Measurements from ENCODE around the gene COLGALT1. TPM values are rescaled to one million over a fixed set of nuclear protein-coding genes. Genes with fewer than 3 reads are reported as not detected.
A peak's percentile ranks its signal among the peaks of the same experiment; 100 is the strongest.

COLGALT1 gene
- total and polyA plus RNA-seq, 9 donors: 42.1 to 97.0 (median 75.8) TPM

GRCh38 chr19:17616686-17616960, 61.2 kb downstream of the COLGALT1 start:
- Histone ChIP-seq H3K4me1 (ENCODE audit: control insufficient read depth, insufficient read depth, low read length) (peaks cover 7% of the 10 kb centered on the region), H3K9me3 (replicated peaks; ENCODE audit: control insufficient read depth, low read depth, low read length) (no peaks in the 10 kb centered on the region), H3K36me3 (ENCODE audit: control insufficient read depth, insufficient read depth, low read length) (no peaks in the 10 kb centered on the region), H3K27ac (ENCODE audit: low read length) (no peak overlapping the region), H3K27me3 (ENCODE audit: control insufficient read depth, insufficient read depth, low read length) (peaks cover 13% of the 10 kb centered on the region), H3K4me3 (ENCODE audit: low read length) (peak overlapping the region; percentile 10)
- DNase-seq: no peak
- WGBS (ENCODE audit: insufficient coverage): 11% methylated on average over 7 of the region's 11 CpGs

- no peaks in the 10 kb centered on the region for H3K36me3 ChIP-seq (ENCODE audit: control insufficient read depth, insufficient read depth, low read length)
- H3K4me3 ChIP-seq (ENCODE audit: low read length): no peak overlapping the region
- peaks cover 7% of the 10 kb centered on the region for H3K4me1 ChIP-seq (ENCODE audit: control insufficient read depth, insufficient read depth, low read length)
- H3K27ac ChIP-seq (ENCODE audit: low read length): no peak overlapping the region
- H3K9me3 ChIP-seq (replicated peaks; ENCODE audit: control insufficient read depth, low read depth, low read length): peaks cover 5% of the 10 kb centered on the region
- H3K27me3 ChIP-seq (ENCODE audit: control insufficient read depth, insufficient read depth, low read length): peaks cover 13% of the 10 kb centered on the region
- 65% methylated on average over 23 of the region's 28 CpGs for WGBS (ENCODE audit: insufficient coverage)
- no peak for DNase-seq
These were observed 61.7 kb downstream of the COLGALT1 start for GRCh38 chr19:17616961-17617806.

GRCh38 chr19:17617807-17618192, 62.4 kb downstream of the COLGALT1 start:
- Histone ChIP-seq H3K9me3 (replicated peaks; ENCODE audit: control insufficient read depth, low read depth, low read length) (peaks cover 12% of the 10 kb centered on the region), H3K27me3 (ENCODE audit: control insufficient read depth, insufficient read depth, low read length) (peaks cover 13% of the 10 kb centered on the region), H3K27ac (ENCODE audit: low read length) (no peak overlapping the region), H3K4me1 (ENCODE audit: control insufficient read depth, insufficient read depth, low read length) (peaks cover 7% of the 10 kb centered on the region), H3K36me3 (ENCODE audit: control insufficient read depth, insufficient read depth, low read length) (no peaks in the 10 kb centered on the region), H3K4me3 (ENCODE audit: low read length) (no peak overlapping the region)
- 84% methylated on average over 4 of the region's 7 CpGs for WGBS (ENCODE audit: insufficient coverage)
- DNase-seq: no peak

- H3K27me3 ChIP-seq (ENCODE audit: control insufficient read depth, insufficient read depth, low read length): peaks cover 13% of the 10 kb centered on the region
- H3K4me3 ChIP-seq (ENCODE audit: low read length): no peak overlapping the region
- peaks cover 12% of the 10 kb centered on the region for H3K9me3 ChIP-seq (replicated peaks; ENCODE audit: control insufficient read depth, low read depth, low read length)
- peaks cover 7% of the 10 kb centered on the region for H3K4me1 ChIP-seq (ENCODE audit: control insufficient read depth, insufficient read depth, low read length)
- DNase-seq: no peak
- H3K36me3 ChIP-seq (ENCODE audit: control insufficient read depth, insufficient read depth, low read length): no peaks in the 10 kb centered on the region
- H3K27ac ChIP-seq (ENCODE audit: low read length): no peak overlapping the region
- 90% methylated on average over 2 of the region's 7 CpGs for WGBS (ENCODE audit: insufficient coverage)
These were observed 62.9 kb downstream of the COLGALT1 start for GRCh38 chr19:17618281-17618903.

GRCh38 chr19:17618936-17619335, 63.5 kb downstream of the COLGALT1 start:
- Histone ChIP-seq H3K9me3 (replicated peaks; ENCODE audit: control insufficient read depth, low read depth, low read length) (peaks cover 12% of the 10 kb centered on the region), H3K36me3 (ENCODE audit: control insufficient read depth, insufficient read depth, low read length) (no peaks in the 10 kb centered on the region), H3K4me1 (ENCODE audit: control insufficient read depth, insufficient read depth, low read length) (peaks cover 7% of the 10 kb centered on the region), H3K27ac (ENCODE audit: low read length) (no peak overlapping the region), H3K27me3 (ENCODE audit: control insufficient read depth, insufficient read depth, low read length) (peaks cover 13% of the 10 kb centered on the region), H3K4me3 (ENCODE audit: low read length) (no peak overlapping the region)
- no CpG with 5 or more reads among the region's 2 CpGs for WGBS (ENCODE audit: insufficient coverage)
- no peak for DNase-seq

- no peak for DNase-seq
- WGBS (ENCODE audit: insufficient coverage): no CpG with 5 or more reads among the region's 1 CpG
- Histone ChIP-seq H3K27me3 (ENCODE audit: control insufficient read depth, insufficient read depth, low read length) (peaks cover 13% of the 10 kb centered on the region), H3K36me3 (ENCODE audit: control insufficient read depth, insufficient read depth, low read length) (no peaks in the 10 kb centered on the region), H3K4me1 (ENCODE audit: control insufficient read depth, insufficient read depth, low read length) (peaks cover 7% of the 10 kb centered on the region), H3K4me3 (ENCODE audit: low read length) (no peak overlapping the region), H3K9me3 (replicated peaks; ENCODE audit: control insufficient read depth, low read depth, low read length) (peaks cover 12% of the 10 kb centered on the region), H3K27ac (ENCODE audit: low read length) (no peak overlapping the region)
These were observed 65.2 kb downstream of the COLGALT1 start for GRCh38 chr19:17620696-17621095.

GRCh38 chr19:17623224-17623935, 67.9 kb downstream of the COLGALT1 start:
- DNase-seq: no peak
- no peaks in the 10 kb centered on the region for H3K27me3 ChIP-seq (ENCODE audit: control insufficient read depth, insufficient read depth, low read length)
- H3K27ac ChIP-seq (ENCODE audit: low read length): no peak overlapping the region
- H3K9me3 ChIP-seq (replicated peaks; ENCODE audit: control insufficient read depth, low read depth, low read length): peaks cover 12% of the 10 kb centered on the region
- H3K4me1 ChIP-seq (ENCODE audit: control insufficient read depth, insufficient read depth, low read length): no peaks in the 10 kb centered on the region
- 86% methylated on average over 9 of the region's 31 CpGs for WGBS (ENCODE audit: insufficient coverage)
- no peaks in the 10 kb centered on the region for H3K36me3 ChIP-seq (ENCODE audit: control insufficient read depth, insufficient read depth, low read length)
- H3K4me3 ChIP-seq (ENCODE audit: low read length): no peak overlapping the region

- peaks cover 12% of the 10 kb centered on the region for H3K9me3 ChIP-seq (replicated peaks; ENCODE audit: control insufficient read depth, low read depth, low read length)
- DNase-seq: no peak
- H3K27ac ChIP-seq (ENCODE audit: low read length): no peak overlapping the region
- no peaks in the 10 kb centered on the region for H3K27me3 ChIP-seq (ENCODE audit: control insufficient read depth, insufficient read depth, low read length)
- WGBS (ENCODE audit: insufficient coverage): 87% methylated on average over 11 of the region's 16 CpGs
- H3K4me1 ChIP-seq (ENCODE audit: control insufficient read depth, insufficient read depth, low read length): no peaks in the 10 kb centered on the region
- H3K36me3 ChIP-seq (ENCODE audit: control insufficient read depth, insufficient read depth, low read length): no peaks in the 10 kb centered on the region
- H3K4me3 ChIP-seq (ENCODE audit: low read length): no peak overlapping the region
These were observed 69.0 kb downstream of the COLGALT1 start for GRCh38 chr19:17624314-17624991.

GRCh38 chr19:17625043-17625442, 69.6 kb downstream of the COLGALT1 start:
- Histone ChIP-seq H3K4me1 (ENCODE audit: control insufficient read depth, insufficient read depth, low read length) (no peaks in the 10 kb centered on the region), H3K36me3 (ENCODE audit: control insufficient read depth, insufficient read depth, low read length) (no peaks in the 10 kb centered on the region), H3K27me3 (ENCODE audit: control insufficient read depth, insufficient read depth, low read length) (no peaks in the 10 kb centered on the region), H3K27ac (ENCODE audit: low read length) (no peak overlapping the region), H3K9me3 (replicated peaks; ENCODE audit: control insufficient read depth, low read depth, low read length) (peaks cover 12% of the 10 kb centered on the region), H3K4me3 (ENCODE audit: low read length) (no peak overlapping the region)
- WGBS (ENCODE audit: insufficient coverage): 88% methylated on average over 1 of the region's 1 CpG
- DNase-seq: no peak

GRCh38 chr19:17625980-17626379, 70.5 kb downstream of the COLGALT1 start:
- WGBS (ENCODE audit: insufficient coverage): 85% methylated on average over 2 of the region's 2 CpGs
- DNase-seq: no peak
- Histone ChIP-seq H3K4me3 (ENCODE audit: low read length) (no peak overlapping the region), H3K27ac (ENCODE audit: low read length) (no peak overlapping the region), H3K9me3 (replicated peaks; ENCODE audit: control insufficient read depth, low read depth, low read length) (peaks cover 12% of the 10 kb centered on the region), H3K4me1 (ENCODE audit: control insufficient read depth, insufficient read depth, low read length) (no peaks in the 10 kb centered on the region), H3K27me3 (ENCODE audit: control insufficient read depth, insufficient read depth, low read length) (no peaks in the 10 kb centered on the region), H3K36me3 (ENCODE audit: control insufficient read depth, insufficient read depth, low read length) (no peaks in the 10 kb centered on the region)
